Type B pancreatic cell (in vitro differentiated cells): Measurements from ENCODE around the gene CACNA1C. TPM values are rescaled to one million over a fixed set of nuclear protein-coding genes. Genes with fewer than 3 reads are reported as not detected.

ENCODE experiments used
- DNase-seq: peaks from one replicate; pipeline ENCODE4 v3.0.0; 2021; ENCODE audit warnings: mixed read lengths; ENCODE audit not compliant: unreplicated experiment; ENCODE audit errors: extremely low spot score
- H3K27ac Mint-ChIP-seq: 2 replicates; pipeline ENCODE4 v1.8.0; 2021; ENCODE audit warnings: mild to moderate bottlenecking, mixed read lengths
- H3K27me3 Mint-ChIP-seq: 2 replicates; pipeline ENCODE4 v1.8.0; 2021; ENCODE audit warnings: mixed read lengths
- H3K36me3 Mint-ChIP-seq: 2 replicates; pipeline ENCODE4 v1.8.0; 2021; ENCODE audit warnings: mixed read lengths
- H3K4me1 Mint-ChIP-seq: one replicate; pipeline ENCODE4 v1.8.0; 2021; ENCODE audit warnings: mixed read lengths; ENCODE audit not compliant: unreplicated experiment
- H3K4me3 Mint-ChIP-seq: 2 replicates; pipeline ENCODE4 v1.8.0; 2021; ENCODE audit warnings: mild to moderate bottlenecking, mixed read lengths
- H3K9me3 Mint-ChIP-seq: 2 replicates; pipeline ENCODE4 v1.8.0; 2021; ENCODE audit warnings: mixed read lengths
- total RNA-seq: library from RNA; stranded (reverse); gene quantifications from 2 replicates; pipeline ENCODE4 v1.2.1, GENCODE V29; 2021; ENCODE audit warnings: low replicate concordance
- TF ChIP-seq, protein P1 (sequence below): fragments of 200-600 bp; sonication (generic); conservative IDR thresholded peaks from 2 replicates; pipeline ENCODE4 v1.5.0; 2021; ENCODE audit warnings: antibody characterized with exemption, mild to moderate bottlenecking

CACNA1C gene
- total RNA-seq, 1 donor from 2014 or later: 14.3 TPM

DNA sequence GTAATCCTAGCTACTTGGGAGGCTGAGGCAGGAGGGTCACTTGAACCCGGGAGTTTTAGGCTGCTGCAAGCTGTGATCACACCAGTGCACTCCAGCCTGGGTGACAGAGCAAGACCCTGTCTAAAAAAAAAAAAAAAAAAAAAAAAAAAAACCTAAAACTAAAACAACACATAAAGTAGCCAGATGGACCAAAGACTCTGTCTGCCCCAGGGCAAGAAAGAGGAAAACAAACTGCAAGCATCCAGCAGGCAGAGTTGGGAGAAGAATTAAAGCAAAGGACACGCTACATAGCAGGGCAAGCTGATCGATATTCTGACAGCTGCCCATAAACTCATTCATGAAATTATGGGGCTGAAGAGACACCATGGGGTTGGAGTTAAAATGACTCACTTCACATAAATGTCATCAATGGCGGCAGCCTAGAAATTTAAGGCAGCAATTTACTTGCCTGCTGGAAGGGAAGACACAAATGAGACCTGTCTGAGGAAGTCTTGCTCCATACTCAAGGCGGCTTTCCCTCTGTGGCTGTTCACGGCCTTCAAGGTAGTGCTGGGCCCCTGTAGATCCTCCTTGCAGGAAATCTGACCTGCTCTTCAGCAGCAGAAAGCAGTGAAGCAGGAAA, 482.9 kb downstream of the CACNA1C start:
- no peak for DNase-seq
- peak overlapping the region; percentile 54 for H3K4me3 Mint-ChIP-seq
- H3K36me3 Mint-ChIP-seq: peaks cover 32% of the 10 kb centered on the region
- peaks cover 18% of the 10 kb centered on the region for H3K27me3 Mint-ChIP-seq
- TF ChIP-seq, protein P1, sequence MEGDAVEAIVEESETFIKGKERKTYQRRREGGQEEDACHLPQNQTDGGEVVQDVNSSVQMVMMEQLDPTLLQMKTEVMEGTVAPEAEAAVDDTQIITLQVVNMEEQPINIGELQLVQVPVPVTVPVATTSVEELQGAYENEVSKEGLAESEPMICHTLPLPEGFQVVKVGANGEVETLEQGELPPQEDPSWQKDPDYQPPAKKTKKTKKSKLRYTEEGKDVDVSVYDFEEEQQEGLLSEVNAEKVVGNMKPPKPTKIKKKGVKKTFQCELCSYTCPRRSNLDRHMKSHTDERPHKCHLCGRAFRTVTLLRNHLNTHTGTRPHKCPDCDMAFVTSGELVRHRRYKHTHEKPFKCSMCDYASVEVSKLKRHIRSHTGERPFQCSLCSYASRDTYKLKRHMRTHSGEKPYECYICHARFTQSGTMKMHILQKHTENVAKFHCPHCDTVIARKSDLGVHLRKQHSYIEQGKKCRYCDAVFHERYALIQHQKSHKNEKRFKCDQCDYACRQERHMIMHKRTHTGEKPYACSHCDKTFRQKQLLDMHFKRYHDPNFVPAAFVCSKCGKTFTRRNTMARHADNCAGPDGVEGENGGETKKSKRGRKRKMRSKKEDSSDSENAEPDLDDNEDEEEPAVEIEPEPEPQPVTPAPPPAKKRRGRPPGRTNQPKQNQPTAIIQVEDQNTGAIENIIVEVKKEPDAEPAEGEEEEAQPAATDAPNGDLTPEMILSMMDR: no peak
- H3K4me1 Mint-ChIP-seq: peaks cover 33% of the 10 kb centered on the region
- no peaks in the 10 kb centered on the region for H3K9me3 Mint-ChIP-seq
- H3K27ac Mint-ChIP-seq: peak overlapping the region; percentile 52

GRCh38 chr12:2536724-2537123, 483.9 kb downstream of the CACNA1C start:
- H3K4me1 Mint-ChIP-seq: peaks cover 30% of the 10 kb centered on the region
- H3K4me3 Mint-ChIP-seq: no peak overlapping the region
- H3K9me3 Mint-ChIP-seq: no peaks in the 10 kb centered on the region
- peaks cover 30% of the 10 kb centered on the region for H3K36me3 Mint-ChIP-seq
- TF ChIP-seq, protein P1: no peak
- no peak for DNase-seq
- no peak overlapping the region for H3K27ac Mint-ChIP-seq
- H3K27me3 Mint-ChIP-seq: peaks cover 22% of the 10 kb centered on the region

DNA sequence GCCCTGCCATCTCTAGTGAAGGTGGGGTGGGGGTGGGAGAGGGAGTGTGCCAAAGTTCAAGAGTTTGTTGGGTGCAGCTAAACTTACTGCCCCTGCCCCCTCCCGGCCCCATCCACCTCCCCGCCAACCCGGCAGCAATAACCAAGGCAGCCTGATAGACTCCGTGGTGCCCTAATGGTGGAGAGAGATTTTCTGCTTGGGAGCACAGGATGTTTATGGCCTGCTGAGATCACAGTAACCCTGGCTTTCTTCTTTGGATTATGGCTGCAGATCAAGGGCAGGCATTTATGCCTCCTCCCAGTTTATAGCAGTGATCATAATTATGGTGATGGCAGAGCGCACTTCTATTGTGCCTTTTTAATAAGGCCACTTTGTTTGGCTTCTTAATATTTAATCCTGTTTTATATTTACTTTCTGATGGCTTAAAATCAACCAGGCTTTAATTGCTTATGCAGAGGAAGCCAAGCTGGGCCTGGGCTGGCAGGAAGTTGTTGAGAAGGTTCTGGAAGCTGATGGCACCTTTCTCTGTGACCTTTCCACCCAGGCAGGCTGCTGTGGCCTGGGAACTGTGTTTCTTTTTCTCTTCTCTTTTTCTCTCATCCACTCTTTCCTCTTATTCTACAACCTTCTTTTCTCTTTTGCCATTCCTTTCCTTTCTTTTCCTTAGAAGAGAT, 485.2 kb downstream of the CACNA1C start:
- Mint-ChIP-seq H3K4me3 (no peak overlapping the region), H3K36me3 (peaks cover 22% of the 10 kb centered on the region), H3K27ac (no peak overlapping the region), H3K27me3 (peaks cover 17% of the 10 kb centered on the region), H3K4me1 (peaks cover 17% of the 10 kb centered on the region), H3K9me3 (no peaks in the 10 kb centered on the region)
- DNase-seq: no peak
- TF ChIP-seq, protein P1: no peak

GRCh38 chr12:2539938-2540337, 487.2 kb downstream of the CACNA1C start:
- H3K9me3 Mint-ChIP-seq: no peaks in the 10 kb centered on the region
- no peak for DNase-seq
- TF ChIP-seq, protein P1: no peak
- H3K4me3 Mint-ChIP-seq: no peak overlapping the region
- peaks cover 17% of the 10 kb centered on the region for H3K27me3 Mint-ChIP-seq
- H3K27ac Mint-ChIP-seq: no peak overlapping the region
- H3K4me1 Mint-ChIP-seq: peaks cover 8% of the 10 kb centered on the region
- H3K36me3 Mint-ChIP-seq: peaks cover 17% of the 10 kb centered on the region

GRCh38 chr12:2540535-2540941, 487.8 kb downstream of the CACNA1C start:
- Mint-ChIP-seq H3K9me3 (no peaks in the 10 kb centered on the region), H3K4me3 (no peak overlapping the region), H3K27me3 (peaks cover 17% of the 10 kb centered on the region), H3K36me3 (peaks cover 17% of the 10 kb centered on the region), H3K27ac (no peak overlapping the region), H3K4me1 (peaks cover 8% of the 10 kb centered on the region)
- DNase-seq: no peak
- TF ChIP-seq, protein P1: no peak
